Neural progenitor cell (in vitro differentiated cells): ENCODE results near the gene RGSL1. TPM values are rescaled to one million over a fixed set of nuclear protein-coding genes. Genes with fewer than 3 reads are reported as not detected.

Source experiments
- DNase-seq: peaks from one replicate; pipeline ENCODE4 v3.0.0-alpha.2; 2016; ENCODE audit warnings: low spot score
- H2AFZ ChIP-seq: fragments of 200-600 bp; sonication (generic); replicated peaks from 2 replicates; pipeline ENCODE4 v1.6.1; 2016; ENCODE audit warnings: antibody characterized with exemption
- H3F3A ChIP-seq: fragments of 200-600 bp; sonication (generic); 2 replicates; pipeline ENCODE4 v1.6.1; 2016; ENCODE audit warnings: antibody characterized with exemption, low read depth
- H3K27ac ChIP-seq: fragments of 200-600 bp; sonication (generic); 2 replicates; pipeline ENCODE4 v1.5.1; 2016; ENCODE audit warnings: mild to moderate bottlenecking
- H3K27me3 ChIP-seq: fragments of 200-600 bp; sonication (generic); 2 replicates; pipeline ENCODE4 v1.6.1; 2016; ENCODE audit warnings: mild to moderate bottlenecking, moderate library complexity
- H3K36me3 ChIP-seq: fragments of 200-600 bp; sonication (generic); 2 replicates; pipeline ENCODE4 v1.5.1; 2016
- H3K4me1 ChIP-seq: fragments of 200-600 bp; sonication (generic); 2 replicates; pipeline ENCODE4 v1.6.1; 2016; ENCODE audit warnings: mixed run types
- H3K4me2 ChIP-seq: fragments of 200-600 bp; sonication (generic); 2 replicates; pipeline ENCODE4 v1.6.1; 2016
- H3K4me3 ChIP-seq: fragments of 200-600 bp; sonication (generic); 2 replicates; pipeline ENCODE4 v1.5.1; 2016
- H3K79me2 ChIP-seq: fragments of 200-600 bp; sonication (generic); 2 replicates; pipeline ENCODE4 v1.6.1; 2016; ENCODE audit warnings: low read depth
- H3K9ac ChIP-seq: fragments of 200-600 bp; sonication (generic); 2 replicates; pipeline ENCODE4 v1.6.1; 2016
- H3K9me3 ChIP-seq: fragments of 200-600 bp; sonication (generic); 2 replicates; pipeline ENCODE4 v1.5.1; 2016; ENCODE audit warnings: low read depth
- H4K20me1 ChIP-seq: fragments of 200-600 bp; sonication (generic); 2 replicates; pipeline ENCODE4 v1.6.1; 2016; ENCODE audit warnings: low read depth
- H3K27ac Mint-ChIP-seq: 3 replicates; pipeline ENCODE4 v1.8.0; 2021; ENCODE audit warnings: mixed read lengths
- H3K27me3 Mint-ChIP-seq: 2 replicates; pipeline ENCODE4 v1.8.0; 2022; ENCODE audit warnings: low read depth, mild to moderate bottlenecking, inconsistent platforms, moderate library complexity, mixed read lengths; ENCODE audit not compliant: insufficient read depth
- H3K36me3 Mint-ChIP-seq: 3 replicates; pipeline ENCODE4 v1.8.0; 2021; ENCODE audit warnings: mixed read lengths
- H3K4me1 Mint-ChIP-seq: 3 replicates; pipeline ENCODE4 v1.8.0; 2021; ENCODE audit warnings: mixed read lengths
- H3K4me3 Mint-ChIP-seq: 3 replicates; pipeline ENCODE4 v1.8.0; 2021; ENCODE audit warnings: mild to moderate bottlenecking, moderate library complexity, mixed read lengths
- H3K9me3 Mint-ChIP-seq: 3 replicates; pipeline ENCODE4 v1.8.0; 2020; ENCODE audit warnings: mixed read lengths
- EZH2 ChIP-seq: fragments of 200-600 bp; sonication (generic); IDR thresholded peaks from 2 replicates; pipeline ENCODE4 v1.6.1; 2017; ENCODE audit warnings: antibody characterized with exemption, mild to moderate bottlenecking, moderate library complexity
- EZH2phosphoT487 ChIP-seq: fragments of 200-600 bp; sonication (generic); IDR thresholded peaks from 2 replicates; pipeline ENCODE4 v1.6.1; 2017; ENCODE audit warnings: antibody characterized with exemption
- total RNA-seq: library from RNA; depleted of rRNA; stranded (reverse); fragments of >200 nt; gene quantifications from 2 replicates; pipeline ENCODE4 v1.2.3, GENCODE V29; 2015; ENCODE audit warnings: low replicate concordance
- TF ChIP-seq, protein P1 (sequence below): fragments of 200-600 bp; sonication (generic); IDR thresholded peaks from 2 replicates; pipeline ENCODE4 v1.5.1; 2017; ENCODE audit warnings: antibody characterized with exemption, mild to moderate bottlenecking

The RGSL1 gene
- total RNA-seq, 1 donor from 2014 or later = not detected

DNA sequence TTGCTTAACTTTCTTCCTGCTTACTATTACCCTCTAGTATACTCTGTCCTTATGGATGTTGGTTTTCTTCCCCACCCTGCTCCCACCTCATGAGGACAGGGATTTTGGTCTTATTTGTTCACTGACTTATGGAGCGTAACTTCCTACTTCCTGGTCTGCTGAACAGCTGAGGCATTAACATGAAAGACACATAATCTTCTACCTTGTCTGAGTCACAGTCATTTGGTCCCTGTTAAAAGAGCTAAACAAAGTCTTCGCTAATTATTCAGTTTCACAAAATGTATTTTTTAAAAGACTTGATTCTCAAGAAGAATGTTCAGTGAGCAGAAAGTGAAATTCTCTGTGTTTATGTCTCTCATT lies 120.6 kb downstream of the RGSL1 start:
- Histone ChIP-seq H3K27me3 (no peaks in the 10 kb centered on the region), H3K79me2 (no peaks in the 10 kb centered on the region), H3K4me1 (no peaks in the 10 kb centered on the region), H3K4me3 (no peak overlapping the region), H3K4me2 (no peak overlapping the region), H3K27ac (no peak overlapping the region), H2AFZ (no peak overlapping the region), H3K9me3 (no peaks in the 10 kb centered on the region), H3K9ac (no peak overlapping the region), H3F3A (no peaks in the 10 kb centered on the region), H4K20me1 (no peaks in the 10 kb centered on the region), H3K36me3 (no peaks in the 10 kb centered on the region)
- no peaks in the 10 kb centered on the region for H3K27me3 Mint-ChIP-seq
- DNase-seq = no peak
- no peaks in the 10 kb centered on the region for H3K4me1 Mint-ChIP-seq
- no peaks in the 10 kb centered on the region for H3K36me3 Mint-ChIP-seq
- TF ChIP-seq, protein P1, sequence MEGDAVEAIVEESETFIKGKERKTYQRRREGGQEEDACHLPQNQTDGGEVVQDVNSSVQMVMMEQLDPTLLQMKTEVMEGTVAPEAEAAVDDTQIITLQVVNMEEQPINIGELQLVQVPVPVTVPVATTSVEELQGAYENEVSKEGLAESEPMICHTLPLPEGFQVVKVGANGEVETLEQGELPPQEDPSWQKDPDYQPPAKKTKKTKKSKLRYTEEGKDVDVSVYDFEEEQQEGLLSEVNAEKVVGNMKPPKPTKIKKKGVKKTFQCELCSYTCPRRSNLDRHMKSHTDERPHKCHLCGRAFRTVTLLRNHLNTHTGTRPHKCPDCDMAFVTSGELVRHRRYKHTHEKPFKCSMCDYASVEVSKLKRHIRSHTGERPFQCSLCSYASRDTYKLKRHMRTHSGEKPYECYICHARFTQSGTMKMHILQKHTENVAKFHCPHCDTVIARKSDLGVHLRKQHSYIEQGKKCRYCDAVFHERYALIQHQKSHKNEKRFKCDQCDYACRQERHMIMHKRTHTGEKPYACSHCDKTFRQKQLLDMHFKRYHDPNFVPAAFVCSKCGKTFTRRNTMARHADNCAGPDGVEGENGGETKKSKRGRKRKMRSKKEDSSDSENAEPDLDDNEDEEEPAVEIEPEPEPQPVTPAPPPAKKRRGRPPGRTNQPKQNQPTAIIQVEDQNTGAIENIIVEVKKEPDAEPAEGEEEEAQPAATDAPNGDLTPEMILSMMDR = no peak
- TF ChIP-seq EZH2 (no peak), EZH2phosphoT487 (no peak)
- H3K4me3 Mint-ChIP-seq = no peak overlapping the region
- no peaks in the 10 kb centered on the region for H3K9me3 Mint-ChIP-seq
- H3K27ac Mint-ChIP-seq = no peak overlapping the region

DNA sequence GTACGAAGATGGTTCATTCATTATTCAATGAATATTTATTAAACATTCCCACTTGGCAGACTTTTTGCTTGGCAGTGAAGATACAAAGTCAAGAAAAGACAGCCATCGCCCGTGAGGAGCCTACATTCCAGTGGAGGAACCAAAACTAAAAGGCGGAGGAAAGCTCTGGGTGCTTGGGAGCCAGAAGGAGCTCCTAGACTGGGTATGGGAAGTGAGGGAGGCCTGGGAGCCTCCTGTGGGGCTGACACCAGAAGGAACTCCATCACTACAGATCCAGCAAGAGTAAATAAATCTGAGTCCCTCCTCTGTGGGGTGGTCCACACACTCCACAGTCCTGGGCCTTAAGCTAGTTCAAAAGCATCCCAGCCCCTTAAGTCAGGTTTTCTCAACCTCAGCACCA lies 124.2 kb downstream of the RGSL1 start:
- no peaks in the 10 kb centered on the region for H3K9me3 ChIP-seq
- no peak for DNase-seq
- no peak overlapping the region for H3K9ac ChIP-seq
- H3K36me3 ChIP-seq = no peaks in the 10 kb centered on the region
- no peaks in the 10 kb centered on the region for H4K20me1 ChIP-seq
- no peaks in the 10 kb centered on the region for H3K79me2 ChIP-seq
- no peak overlapping the region for H3K4me2 ChIP-seq
- TF ChIP-seq, protein P1 = no peak
- TF ChIP-seq EZH2phosphoT487 (no peak), EZH2 (no peak)
- H3K4me3 ChIP-seq = no peak overlapping the region
- H3F3A ChIP-seq = no peaks in the 10 kb centered on the region
- no peak overlapping the region for H3K27ac ChIP-seq
- H3K4me1 ChIP-seq = no peaks in the 10 kb centered on the region
- H2AFZ ChIP-seq = no peak overlapping the region
- no peaks in the 10 kb centered on the region for H3K4me1 Mint-ChIP-seq
- no peaks in the 10 kb centered on the region for H3K27me3 Mint-ChIP-seq
- H3K9me3 Mint-ChIP-seq = no peaks in the 10 kb centered on the region
- H3K36me3 Mint-ChIP-seq = no peaks in the 10 kb centered on the region
- H3K4me3 Mint-ChIP-seq = no peak overlapping the region
- H3K27me3 ChIP-seq = no peaks in the 10 kb centered on the region
- H3K27ac Mint-ChIP-seq = no peak overlapping the region

DNA sequence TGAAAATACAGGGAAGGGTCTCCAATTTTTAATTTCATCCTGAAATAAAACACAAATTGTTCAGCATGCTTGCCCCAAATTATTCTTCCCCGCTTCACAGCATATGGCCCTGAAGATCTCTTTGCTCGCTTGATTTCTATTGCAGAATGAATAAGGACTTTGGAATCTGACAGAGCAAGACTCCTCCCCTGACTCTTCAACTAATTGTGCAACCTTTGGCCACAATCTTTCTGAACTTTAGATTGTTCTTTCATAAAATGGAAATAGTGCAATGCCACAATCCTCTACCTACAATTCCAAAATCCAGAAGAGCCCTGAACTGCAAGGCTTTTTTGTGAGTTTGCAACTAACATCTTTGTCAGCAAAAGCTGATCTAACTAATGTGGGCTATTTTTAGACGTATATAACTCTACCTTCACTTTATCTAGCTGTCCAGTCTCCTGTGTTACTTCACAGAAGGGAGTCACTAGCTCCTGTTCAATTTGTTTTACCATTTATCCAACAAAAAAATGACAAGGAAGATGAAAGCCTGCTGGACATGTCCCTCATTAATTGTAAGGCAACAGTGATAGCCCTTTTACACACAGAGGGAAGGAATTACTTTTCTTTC lies 125.7 kb downstream of the RGSL1 start:
- DNase-seq = no peak
- H3K9ac ChIP-seq = no peak overlapping the region
- H3K36me3 ChIP-seq = no peaks in the 10 kb centered on the region
- no peak overlapping the region for H2AFZ ChIP-seq
- H3K4me3 ChIP-seq = no peak overlapping the region
- H3K9me3 ChIP-seq = no peaks in the 10 kb centered on the region
- no peak overlapping the region for H3K27ac ChIP-seq
- H3K4me2 ChIP-seq = no peak overlapping the region
- H3K27me3 Mint-ChIP-seq = no peaks in the 10 kb centered on the region
- H3K4me1 Mint-ChIP-seq = no peaks in the 10 kb centered on the region
- no peak overlapping the region for H3K4me3 Mint-ChIP-seq
- no peaks in the 10 kb centered on the region for H3K36me3 Mint-ChIP-seq
- no peak overlapping the region for H3K27ac Mint-ChIP-seq
- H3K4me1 ChIP-seq = no peaks in the 10 kb centered on the region
- H3K9me3 Mint-ChIP-seq = no peaks in the 10 kb centered on the region
- H4K20me1 ChIP-seq = no peaks in the 10 kb centered on the region
- no peaks in the 10 kb centered on the region for H3K27me3 ChIP-seq
- TF ChIP-seq EZH2phosphoT487 = no peak
- TF ChIP-seq, protein P1 = no peak
- no peak for TF ChIP-seq EZH2
- no peaks in the 10 kb centered on the region for H3K79me2 ChIP-seq
- H3F3A ChIP-seq = no peaks in the 10 kb centered on the region
